Dendritic cell treated with granulocyte-macrophage colony-stimulating factor and Interleukin-4, amounts not matched to agents 40 ng/mL and 50 ng/mL, for 4 days (primary cell): Measurements from ENCODE around the gene ACAD9.
"Not testable (repeated sequence)": the region's sequence is repeated elsewhere in the genome, so short reads cannot be mapped to it uniquely, and the experiment has no call there.

Experiments used
- H3K27ac Mint-ChIP-seq: one replicate; pipeline ENCODE4 v1.8.0; 2022; ENCODE audit warnings: mild to moderate bottlenecking, mixed read lengths
- H3K27me3 Mint-ChIP-seq: one replicate; pipeline ENCODE4 v1.8.0; 2022; ENCODE audit warnings: mild to moderate bottlenecking, mixed read lengths
- H3K36me3 Mint-ChIP-seq: one replicate; pipeline ENCODE4 v1.8.0; 2022; ENCODE audit warnings: low read depth, mixed read lengths
- H3K4me1 Mint-ChIP-seq: one replicate; pipeline ENCODE4 v1.8.0; 2022; ENCODE audit warnings: low read depth, mixed read lengths
- H3K4me3 Mint-ChIP-seq: one replicate; pipeline ENCODE4 v1.8.0; 2022; ENCODE audit warnings: mild to moderate bottlenecking, moderate library complexity, mixed read lengths
- H3K9me3 Mint-ChIP-seq: one replicate; pipeline ENCODE4 v1.8.0; 2022; ENCODE audit warnings: mixed read lengths
- intact Hi-C: fragments of 100-400 bp; cut with micrococcal nuclease; formaldehyde crosslinking; loops from one replicate; pipeline ENCODE4 v1.15.0; 2022

Gene ACAD9

DNA sequence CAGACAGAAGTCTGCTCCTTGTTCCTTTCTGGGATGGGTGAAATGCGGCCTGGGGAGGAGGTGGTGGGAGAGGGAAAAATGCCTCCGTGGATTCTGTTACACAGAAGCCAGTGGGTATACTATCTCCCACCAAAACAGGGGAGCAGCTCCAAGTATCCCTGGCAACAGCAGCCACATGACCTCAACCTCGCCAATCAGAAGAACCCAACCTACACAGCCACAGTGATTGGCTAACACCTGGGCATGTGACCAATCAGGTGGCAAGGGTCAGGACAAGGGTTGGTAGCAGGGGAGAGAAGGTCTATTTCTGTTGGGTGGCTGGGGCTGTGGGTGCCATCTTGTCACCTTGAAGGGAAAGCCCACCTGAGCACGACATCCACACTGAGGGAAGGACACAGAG lies 9.1 kb upstream of the ACAD9 start:
- Mint-ChIP-seq H3K4me1 (peaks cover 31% of the 10 kb centered on the region), H3K4me3 (no peak overlapping the region), H3K27me3 (no peaks in the 10 kb centered on the region), H3K9me3 (no peaks in the 10 kb centered on the region), H3K36me3 (no peaks in the 10 kb centered on the region), H3K27ac (no peak overlapping the region)
- intact Hi-C loops = no loop called here

DNA sequence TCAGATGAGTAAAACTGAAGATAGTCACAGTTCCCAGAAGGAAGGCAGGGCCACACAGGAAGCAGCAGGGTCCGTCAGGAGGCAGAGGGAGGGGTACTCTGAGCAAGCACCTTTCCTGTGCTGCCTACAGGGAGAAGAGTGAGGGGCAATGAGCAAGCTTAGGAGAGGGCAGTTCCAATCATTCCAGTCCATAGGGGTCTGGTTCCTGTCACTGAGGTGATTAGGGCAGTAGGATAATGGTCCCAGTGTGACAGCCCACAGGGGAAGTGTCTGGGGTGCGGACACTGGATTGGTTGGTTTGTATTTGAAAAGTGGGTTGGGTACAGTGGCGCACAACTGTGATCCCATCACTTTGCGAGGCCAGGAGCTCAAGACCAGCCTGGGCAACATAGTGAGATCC lies 7.1 kb upstream of the ACAD9 start:
- Mint-ChIP-seq H3K36me3 (no peaks in the 10 kb centered on the region), H3K4me1 (peaks cover 23% of the 10 kb centered on the region), H3K4me3 (no peak overlapping the region), H3K27me3 (no peaks in the 10 kb centered on the region), H3K27ac (no peak overlapping the region), H3K9me3 (no peaks in the 10 kb centered on the region)
- intact Hi-C loops = no loop called here

DNA sequence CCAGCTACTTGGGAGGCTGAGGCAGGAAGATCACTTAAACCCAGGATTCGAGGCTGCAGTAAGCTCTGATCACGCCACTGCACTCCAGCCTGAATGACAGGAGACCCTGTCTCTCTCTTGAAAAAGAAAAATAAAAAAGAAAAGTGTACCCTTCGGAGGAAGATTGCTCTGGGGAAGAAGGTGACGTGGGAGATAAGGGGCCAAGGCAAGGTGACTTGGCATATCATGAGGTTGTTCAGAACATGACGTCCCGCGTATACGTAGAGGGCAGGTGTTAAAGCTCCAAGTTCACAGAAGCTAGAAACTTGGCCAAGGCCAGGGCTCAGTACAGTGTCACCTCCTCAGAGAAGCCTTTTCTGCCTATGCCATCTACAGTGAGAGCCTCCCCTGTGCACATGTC lies 6.7 kb upstream of the ACAD9 start:
- Mint-ChIP-seq H3K9me3 (no peaks in the 10 kb centered on the region), H3K27ac (no peak overlapping the region), H3K4me3 (no peak overlapping the region), H3K4me1 (peaks cover 24% of the 10 kb centered on the region), H3K27me3 (no peaks in the 10 kb centered on the region), H3K36me3 (no peaks in the 10 kb centered on the region)
- intact Hi-C loops = no loop called here

DNA sequence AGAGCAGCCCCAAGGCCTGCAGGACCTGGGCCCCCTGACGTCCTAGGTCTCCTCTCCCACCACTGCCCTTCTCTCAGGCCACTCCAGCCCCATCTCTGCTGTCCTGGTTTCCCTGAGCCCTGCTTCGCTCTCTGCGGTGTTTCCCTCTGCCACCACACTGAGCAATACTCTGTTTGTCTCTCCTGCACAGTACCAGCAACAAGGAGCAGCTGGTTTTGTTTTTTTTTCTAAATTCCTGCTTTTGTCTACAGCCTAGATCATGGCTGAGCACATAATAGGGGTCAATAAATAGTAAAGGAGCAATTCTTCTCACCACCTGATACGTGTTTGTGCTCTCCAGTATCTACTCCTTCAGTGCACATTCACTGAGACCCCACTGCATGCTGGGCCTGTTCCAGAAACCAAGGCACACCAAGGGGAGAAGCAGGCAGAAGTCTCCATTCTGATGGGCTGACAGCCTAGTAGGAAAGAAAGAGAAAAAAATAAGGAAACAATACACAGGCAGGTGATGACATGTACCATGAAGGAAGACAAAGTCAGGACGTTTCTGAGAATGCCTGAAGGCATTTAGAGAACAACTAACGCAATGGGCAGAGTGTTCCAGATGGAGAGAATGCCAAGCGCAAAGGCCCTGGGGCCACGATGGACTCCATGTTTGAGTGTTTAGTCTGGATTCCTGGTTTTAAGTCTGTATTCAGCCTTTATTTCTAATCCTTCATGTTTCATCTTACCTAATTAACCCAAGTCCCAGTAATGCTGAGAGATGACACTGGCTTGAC lies 6.0 kb upstream of the ACAD9 start:
- Mint-ChIP-seq H3K27ac (no peak overlapping the region), H3K4me3 (no peak overlapping the region), H3K4me1 (peaks cover 31% of the 10 kb centered on the region), H3K36me3 (no peaks in the 10 kb centered on the region), H3K9me3 (no peaks in the 10 kb centered on the region), H3K27me3 (no peaks in the 10 kb centered on the region)
- intact Hi-C loops = no loop called here

DNA sequence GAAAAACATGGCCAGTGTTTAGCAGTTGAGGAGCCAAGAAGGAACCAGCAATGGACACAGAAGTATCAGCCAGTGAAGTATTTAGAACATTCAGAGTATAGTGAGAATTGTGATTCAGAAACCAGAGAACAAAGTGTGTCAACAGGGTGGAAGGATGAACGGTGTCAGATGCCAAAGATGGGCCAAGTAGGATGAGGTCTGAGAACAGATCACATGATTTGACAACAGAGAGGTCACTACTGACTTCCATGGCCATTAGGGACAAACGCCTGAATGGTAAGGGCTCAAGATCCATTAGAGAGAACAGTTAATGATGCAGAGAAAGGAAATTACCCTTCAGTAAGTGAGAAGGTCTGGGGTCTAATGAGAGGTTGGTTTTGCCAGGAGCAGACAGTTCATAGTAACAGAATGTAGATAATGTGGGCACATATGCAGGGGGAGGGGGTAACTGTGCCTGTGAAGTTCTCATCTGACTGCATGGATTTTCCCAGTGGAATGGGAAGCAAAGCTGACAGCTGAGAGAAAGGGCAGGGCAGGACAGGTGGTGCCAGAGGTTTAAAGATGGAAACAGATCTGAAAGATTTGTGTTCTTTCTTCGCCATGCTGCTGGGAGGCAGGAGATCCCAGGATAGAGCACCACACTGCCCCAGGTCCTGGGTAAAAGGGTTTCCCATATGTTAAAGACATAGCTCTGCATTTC lies 4.8 kb upstream of the ACAD9 start:
- Mint-ChIP-seq H3K27ac (no peak overlapping the region), H3K4me1 (peaks cover 37% of the 10 kb centered on the region), H3K9me3 (no peaks in the 10 kb centered on the region), H3K4me3 (no peak overlapping the region), H3K27me3 (no peaks in the 10 kb centered on the region), H3K36me3 (peaks cover 4% of the 10 kb centered on the region)
- intact Hi-C loops = no loop called here

DNA sequence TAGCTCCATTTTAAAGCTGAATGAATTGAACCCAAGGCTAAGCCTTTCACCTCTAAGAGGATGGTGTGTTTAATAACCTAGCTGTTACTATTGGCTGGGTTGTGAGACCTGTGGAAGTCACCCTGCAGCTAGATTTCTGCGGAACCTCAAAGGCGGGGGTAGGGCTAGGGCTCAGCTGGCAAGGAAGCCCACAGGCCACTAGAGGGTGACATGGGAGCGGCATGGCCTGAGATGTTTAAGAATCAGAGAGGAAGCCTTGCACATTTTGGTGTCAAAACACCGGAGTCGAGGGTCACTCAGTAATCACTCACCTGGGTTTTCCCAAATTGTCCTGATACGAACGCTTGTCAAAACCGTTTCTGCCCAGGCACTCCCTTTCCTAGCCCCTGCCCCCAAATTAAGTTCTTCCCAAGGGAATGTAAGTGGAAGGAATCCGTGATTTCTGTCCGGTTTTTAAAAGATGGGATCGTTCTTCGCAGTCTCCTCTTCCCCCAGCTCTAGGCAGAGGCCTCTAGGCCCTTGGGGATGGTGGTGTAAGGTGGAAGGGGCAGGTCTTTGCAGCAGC lies 3.8 kb upstream of the ACAD9 start:
- intact Hi-C loops = no loop called here
- no peak overlapping the region for H3K4me3 Mint-ChIP-seq
- H3K4me1 Mint-ChIP-seq = peaks cover 47% of the 10 kb centered on the region
- H3K27ac Mint-ChIP-seq = peak overlapping the region; percentile 26
- no peaks in the 10 kb centered on the region for H3K27me3 Mint-ChIP-seq
- H3K36me3 Mint-ChIP-seq = peaks cover 6% of the 10 kb centered on the region
- no peaks in the 10 kb centered on the region for H3K9me3 Mint-ChIP-seq

DNA sequence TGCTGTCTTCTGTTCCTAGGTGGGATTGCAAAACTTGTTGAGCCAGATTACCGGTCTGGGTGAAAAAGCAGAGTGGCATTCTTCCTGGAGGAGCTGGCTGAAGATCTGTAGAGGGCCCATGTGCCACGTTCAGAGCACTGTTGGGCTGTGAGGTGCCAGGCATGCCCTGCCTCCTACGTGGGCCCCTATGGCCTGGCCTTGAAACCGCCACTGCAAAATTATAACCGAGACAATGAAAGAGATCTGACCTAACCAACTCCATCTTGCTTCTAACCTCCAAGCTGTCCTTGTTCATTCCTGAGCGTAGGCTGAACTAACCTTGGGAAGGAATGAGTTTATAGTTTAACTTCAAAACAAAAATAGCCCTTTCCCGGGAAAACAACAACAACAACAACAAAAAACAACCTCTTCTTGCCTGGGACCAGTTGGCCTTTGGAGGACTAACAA lies 1.4 kb upstream of the ACAD9 start:
- Mint-ChIP-seq H3K27me3 (no peaks in the 10 kb centered on the region), H3K27ac (peak overlapping the region; percentile 97), H3K36me3 (peaks cover 27% of the 10 kb centered on the region), H3K4me1 (peaks cover 71% of the 10 kb centered on the region), H3K9me3 (no peaks in the 10 kb centered on the region), H3K4me3 (peak overlapping the region; percentile 93)
- intact Hi-C loops = no loop called here

DNA sequence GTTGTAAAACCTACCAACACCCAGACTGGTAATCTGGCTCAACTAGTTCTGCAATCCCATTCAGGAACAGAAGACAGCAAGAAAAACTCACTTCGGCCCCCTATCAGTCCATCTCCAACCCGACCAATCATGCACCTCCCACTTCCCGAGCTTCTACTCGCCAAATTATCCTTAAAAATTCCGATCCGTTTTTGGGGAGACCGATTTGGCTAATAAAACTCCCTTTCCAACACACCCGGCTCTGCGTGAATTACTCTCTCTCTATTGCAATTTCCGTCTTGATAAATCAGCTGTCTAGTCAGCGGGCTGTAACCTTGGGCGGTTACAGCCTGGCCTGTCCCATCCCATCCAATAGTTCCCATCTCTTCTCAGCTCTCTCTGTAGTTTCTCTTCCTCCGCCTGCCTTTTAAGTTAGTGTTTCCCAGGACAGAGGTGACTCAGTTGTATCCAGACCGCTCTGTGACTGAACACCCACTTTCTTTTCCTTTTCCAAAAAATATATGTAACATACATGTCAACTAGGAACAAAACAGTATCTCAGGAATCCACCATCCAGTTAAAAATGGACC lies 780 bp upstream of the ACAD9 start:
- H3K4me3 Mint-ChIP-seq = peak overlapping the region; percentile 93
- peaks cover 32% of the 10 kb centered on the region for H3K36me3 Mint-ChIP-seq
- intact Hi-C loops = no loop called here
- H3K9me3 Mint-ChIP-seq = no peaks in the 10 kb centered on the region
- H3K27me3 Mint-ChIP-seq = no peaks in the 10 kb centered on the region
- H3K27ac Mint-ChIP-seq = peak overlapping the region; percentile 97
- peaks cover 73% of the 10 kb centered on the region for H3K4me1 Mint-ChIP-seq

DNA sequence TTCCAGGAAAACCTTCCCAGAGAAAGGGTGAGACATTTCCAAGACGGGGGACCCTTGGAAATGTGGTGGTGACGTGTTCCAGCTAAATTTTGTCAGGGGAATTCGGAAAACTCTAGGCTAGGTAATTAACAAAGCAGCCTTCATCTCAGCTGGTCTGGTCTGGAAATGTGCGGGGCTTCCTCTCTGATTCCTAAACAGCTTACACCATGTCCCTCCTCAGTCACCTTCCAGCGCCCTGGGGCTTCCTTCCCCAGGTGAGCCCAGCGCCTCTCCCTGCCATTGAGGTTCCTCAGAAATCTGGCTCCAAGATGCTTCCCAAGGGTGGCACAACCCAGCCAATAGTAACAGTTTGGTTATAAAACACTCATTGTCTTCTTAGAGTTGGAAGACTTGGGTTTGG lies 571 bp downstream of the ACAD9 start:
- peak overlapping the region; percentile 97 for H3K27ac Mint-ChIP-seq
- peak overlapping the region; percentile 93 for H3K4me3 Mint-ChIP-seq
- H3K4me1 Mint-ChIP-seq = peaks cover 70% of the 10 kb centered on the region
- H3K27me3 Mint-ChIP-seq = no peaks in the 10 kb centered on the region
- intact Hi-C loops = no loop called here
- peaks cover 45% of the 10 kb centered on the region for H3K36me3 Mint-ChIP-seq
- H3K9me3 Mint-ChIP-seq = no peaks in the 10 kb centered on the region

DNA sequence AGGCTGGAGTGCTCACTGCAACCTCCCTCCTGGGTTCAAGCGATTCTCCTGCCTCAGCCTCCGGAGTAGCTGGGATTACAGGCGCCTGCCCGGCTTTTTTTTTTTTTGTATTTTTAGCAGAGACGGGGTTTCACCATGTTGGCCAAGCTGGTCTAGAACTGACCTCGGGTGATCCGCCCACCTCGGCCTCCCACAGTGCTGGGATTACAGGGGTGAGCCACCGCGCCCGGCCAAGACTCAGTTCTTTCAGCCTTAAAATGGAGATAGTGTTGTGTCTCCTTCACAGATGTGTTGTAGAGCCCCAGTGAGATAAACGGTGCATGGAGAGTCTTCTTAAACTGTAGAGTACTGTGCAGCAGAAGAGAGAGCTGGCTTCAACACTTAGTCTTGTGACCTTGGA lies 1.0 kb downstream of the ACAD9 start:
- intact Hi-C loops = not testable (repeated sequence)
- peaks cover 65% of the 10 kb centered on the region for H3K4me1 Mint-ChIP-seq

DNA sequence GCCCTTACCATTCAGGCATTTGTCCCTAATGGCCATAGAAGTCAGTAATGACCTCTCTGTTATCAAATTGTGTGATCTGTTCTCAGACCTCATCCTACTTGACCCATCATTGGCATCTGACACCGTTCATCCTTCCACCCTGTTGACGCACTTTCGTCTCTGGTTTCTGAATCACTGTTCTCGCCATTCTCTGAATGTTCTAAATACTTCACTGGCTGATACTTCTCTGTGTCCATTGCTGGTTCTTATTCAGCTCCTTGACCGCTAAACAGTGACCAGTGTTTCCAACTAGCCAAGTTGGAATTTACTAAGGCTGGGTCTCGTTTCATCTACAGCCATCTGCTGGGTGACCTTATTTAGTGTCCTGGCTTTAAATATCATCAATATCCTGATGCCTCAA lies 2.2 kb downstream of the ACAD9 start:
- peaks cover 57% of the 10 kb centered on the region for H3K36me3 Mint-ChIP-seq
- H3K27me3 Mint-ChIP-seq = no peaks in the 10 kb centered on the region
- intact Hi-C loops = no loop called here
- H3K27ac Mint-ChIP-seq = peak overlapping the region; percentile 46
- no peak overlapping the region for H3K4me3 Mint-ChIP-seq
- no peaks in the 10 kb centered on the region for H3K9me3 Mint-ChIP-seq
- H3K4me1 Mint-ChIP-seq = peaks cover 58% of the 10 kb centered on the region

More for the DNA sequence above, 1.0 kb downstream of the ACAD9 start:
- not testable (repeated sequence) for H3K27me3 Mint-ChIP-seq, H3K9me3 Mint-ChIP-seq
- peak overlapping the region; percentile 97 for H3K27ac Mint-ChIP-seq
- peak overlapping the region; percentile 93 for H3K4me3 Mint-ChIP-seq
- H3K36me3 Mint-ChIP-seq = peaks cover 50% of the 10 kb centered on the region

DNA sequence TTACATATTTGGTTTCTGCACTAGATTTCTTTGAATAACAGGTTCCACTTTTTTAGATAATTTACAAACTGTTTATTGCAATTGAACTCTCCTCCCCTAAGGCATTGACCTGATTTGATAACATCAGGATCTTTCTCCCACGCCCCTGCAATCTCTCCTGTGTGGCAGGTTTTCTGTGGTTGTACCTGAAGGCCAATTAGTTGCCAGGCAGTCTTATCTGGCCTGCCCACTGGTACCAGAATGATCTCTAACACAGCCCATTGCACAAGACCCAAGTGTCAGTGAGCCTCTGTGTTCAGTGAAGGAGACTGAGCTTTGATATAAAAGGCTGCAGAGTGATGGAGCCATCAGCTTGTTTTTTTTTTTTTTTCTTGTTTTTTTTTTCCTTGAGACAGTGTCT lies 3.3 kb downstream of the ACAD9 start:
- Mint-ChIP-seq H3K4me3 (no peak overlapping the region), H3K27me3 (no peaks in the 10 kb centered on the region), H3K36me3 (peaks cover 68% of the 10 kb centered on the region), H3K9me3 (no peaks in the 10 kb centered on the region), H3K4me1 (peaks cover 55% of the 10 kb centered on the region), H3K27ac (no peak overlapping the region)
- intact Hi-C loops = no loop called here

DNA sequence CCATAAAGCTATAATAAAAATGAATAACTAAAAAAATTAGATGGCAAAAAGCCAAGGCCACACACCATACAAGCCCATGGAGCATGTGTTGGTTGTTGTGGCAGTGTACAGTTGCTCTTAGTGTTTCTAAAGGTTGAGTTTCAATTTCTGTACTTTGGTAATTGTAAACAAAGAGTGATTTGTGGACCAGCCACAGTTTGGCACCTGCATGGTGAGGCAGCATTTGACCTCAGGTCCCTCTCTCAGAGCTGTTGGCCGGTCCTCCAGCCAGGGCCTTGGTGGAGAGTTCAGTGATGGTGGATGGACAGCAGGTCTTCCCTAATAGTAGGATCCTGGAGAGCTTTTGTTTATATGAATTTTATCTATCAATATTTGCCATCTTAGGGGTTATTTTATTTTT lies 5.6 kb downstream of the ACAD9 start:
- H3K27me3 Mint-ChIP-seq = no peaks in the 10 kb centered on the region
- H3K27ac Mint-ChIP-seq = no peak overlapping the region
- peaks cover 38% of the 10 kb centered on the region for H3K4me1 Mint-ChIP-seq
- H3K4me3 Mint-ChIP-seq = no peak overlapping the region
- intact Hi-C loops = no loop called here
- no peaks in the 10 kb centered on the region for H3K9me3 Mint-ChIP-seq
- H3K36me3 Mint-ChIP-seq = peaks cover 74% of the 10 kb centered on the region
